Measurements from ENCODE around the gene ZER1.
"Not testable (repeated sequence)": the region's sequence is repeated elsewhere in the genome, so short reads cannot be mapped to it uniquely, and the experiment has no call there.

The ZER1 gene

DNA sequence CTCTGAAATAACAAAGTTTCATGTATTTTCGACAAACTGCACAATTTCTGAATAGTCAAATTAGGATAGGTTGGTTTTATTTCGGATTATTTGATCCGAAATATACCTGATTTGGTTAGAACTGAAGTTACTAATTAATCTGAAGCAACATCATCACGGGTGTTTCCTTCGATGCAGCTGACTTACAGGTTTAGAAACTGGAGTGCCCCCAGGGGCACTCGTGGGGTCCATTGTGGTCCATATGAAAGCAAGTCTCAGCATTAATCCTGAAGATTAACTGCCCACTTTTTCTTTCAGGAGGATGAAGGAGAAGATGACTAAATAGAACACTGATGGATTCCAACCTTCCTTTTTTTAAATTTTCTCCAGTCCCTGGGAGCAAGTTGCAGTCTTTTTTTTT is 77.4 kb downstream of the ZER1 start:
- no peak overlapping the region for H3K27ac ChIP-seq
- TF ChIP-seq, protein P1, sequence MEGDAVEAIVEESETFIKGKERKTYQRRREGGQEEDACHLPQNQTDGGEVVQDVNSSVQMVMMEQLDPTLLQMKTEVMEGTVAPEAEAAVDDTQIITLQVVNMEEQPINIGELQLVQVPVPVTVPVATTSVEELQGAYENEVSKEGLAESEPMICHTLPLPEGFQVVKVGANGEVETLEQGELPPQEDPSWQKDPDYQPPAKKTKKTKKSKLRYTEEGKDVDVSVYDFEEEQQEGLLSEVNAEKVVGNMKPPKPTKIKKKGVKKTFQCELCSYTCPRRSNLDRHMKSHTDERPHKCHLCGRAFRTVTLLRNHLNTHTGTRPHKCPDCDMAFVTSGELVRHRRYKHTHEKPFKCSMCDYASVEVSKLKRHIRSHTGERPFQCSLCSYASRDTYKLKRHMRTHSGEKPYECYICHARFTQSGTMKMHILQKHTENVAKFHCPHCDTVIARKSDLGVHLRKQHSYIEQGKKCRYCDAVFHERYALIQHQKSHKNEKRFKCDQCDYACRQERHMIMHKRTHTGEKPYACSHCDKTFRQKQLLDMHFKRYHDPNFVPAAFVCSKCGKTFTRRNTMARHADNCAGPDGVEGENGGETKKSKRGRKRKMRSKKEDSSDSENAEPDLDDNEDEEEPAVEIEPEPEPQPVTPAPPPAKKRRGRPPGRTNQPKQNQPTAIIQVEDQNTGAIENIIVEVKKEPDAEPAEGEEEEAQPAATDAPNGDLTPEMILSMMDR (conservative IDR thresholded peaks at IDR 0.05) = no peak

DNA sequence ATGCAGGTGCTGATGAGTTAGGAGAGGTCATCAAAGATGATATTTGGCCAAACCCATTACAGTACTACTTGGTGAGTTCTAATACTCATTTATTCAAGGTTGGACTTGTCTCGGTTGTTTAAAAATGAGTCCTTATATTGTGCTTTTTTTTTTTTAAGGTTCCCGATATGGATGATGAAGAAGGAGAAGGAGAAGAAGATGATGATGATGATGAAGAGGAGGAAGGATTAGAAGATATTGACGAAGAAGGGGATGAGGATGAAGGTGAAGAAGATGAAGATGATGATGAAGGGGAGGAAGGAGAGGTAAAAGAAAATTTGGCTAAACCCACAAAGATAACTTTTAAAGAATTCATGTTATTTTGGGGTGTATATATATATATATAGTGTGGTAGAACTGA is 78.0 kb downstream of the ZER1 start:
- not testable (repeated sequence) for H3K27ac ChIP-seq

DNA sequence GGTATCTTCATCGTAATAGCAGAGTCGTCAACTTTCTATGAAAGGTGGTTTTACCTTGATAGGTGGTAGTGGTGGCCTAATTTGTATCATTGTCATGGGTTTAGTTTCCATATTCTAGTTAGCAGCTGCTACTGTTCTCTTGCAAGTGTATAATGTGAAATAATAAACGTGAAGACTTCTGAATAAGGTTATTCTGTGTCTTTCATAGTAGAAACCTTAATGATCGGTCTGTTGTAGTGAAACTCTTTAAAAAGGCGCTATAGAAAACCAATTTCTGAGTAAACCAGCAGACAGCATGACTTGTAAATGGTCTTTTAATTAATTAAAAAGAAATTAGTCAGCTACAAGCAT is 81.1 kb downstream of the ZER1 start:
- TF ChIP-seq, protein P1 (conservative IDR thresholded peaks at IDR 0.05) = no peak
- peak overlapping the region; percentile 97 for H3K27ac ChIP-seq

DNA sequence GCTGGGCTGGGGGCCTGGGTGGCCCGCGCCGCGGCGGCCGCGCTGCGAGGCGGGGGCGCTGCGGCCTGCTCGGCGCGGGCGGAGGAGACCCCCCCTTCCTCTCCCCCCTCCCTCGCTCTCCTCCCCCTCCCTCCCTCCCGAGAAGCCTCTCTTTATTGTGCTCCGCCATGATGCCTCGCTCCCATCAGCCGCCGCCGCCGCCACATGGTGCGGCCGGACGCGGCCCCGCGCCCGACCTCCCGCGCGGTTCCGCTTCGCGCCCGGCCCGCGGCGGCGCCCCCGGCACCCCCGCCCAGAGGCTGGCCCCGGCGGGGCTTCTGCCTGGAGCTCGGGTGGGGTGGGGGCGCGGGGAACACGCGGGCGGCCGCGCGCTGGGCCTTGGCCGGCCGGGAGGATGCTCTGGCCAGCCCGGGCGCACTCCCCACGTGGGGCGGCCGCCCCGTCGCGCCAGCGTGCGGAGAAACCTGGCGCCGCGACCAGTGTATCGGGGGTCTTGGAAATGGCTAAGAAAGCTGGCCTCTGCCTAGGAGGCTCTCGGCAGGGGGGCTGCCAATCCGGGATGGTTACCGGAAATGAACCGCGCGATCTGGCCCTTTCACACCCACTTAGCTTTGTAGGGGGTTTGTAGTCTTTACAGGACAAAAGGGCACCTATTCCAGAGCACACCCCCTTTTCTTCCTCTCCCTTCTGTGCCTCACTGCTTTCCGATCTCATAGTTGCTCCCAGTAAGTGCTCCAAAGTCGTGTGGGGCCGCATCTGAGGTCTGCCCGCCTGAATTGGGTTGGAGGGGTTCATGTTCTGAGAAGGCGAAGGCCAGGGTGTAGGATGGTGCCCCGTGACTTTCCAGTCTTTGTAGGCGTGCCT is 81.7 kb downstream of the ZER1 start:
- TF ChIP-seq, protein P1 (conservative IDR thresholded peaks at IDR 0.05) = no peak
- peak overlapping the region; percentile 97 for H3K27ac ChIP-seq

DNA sequence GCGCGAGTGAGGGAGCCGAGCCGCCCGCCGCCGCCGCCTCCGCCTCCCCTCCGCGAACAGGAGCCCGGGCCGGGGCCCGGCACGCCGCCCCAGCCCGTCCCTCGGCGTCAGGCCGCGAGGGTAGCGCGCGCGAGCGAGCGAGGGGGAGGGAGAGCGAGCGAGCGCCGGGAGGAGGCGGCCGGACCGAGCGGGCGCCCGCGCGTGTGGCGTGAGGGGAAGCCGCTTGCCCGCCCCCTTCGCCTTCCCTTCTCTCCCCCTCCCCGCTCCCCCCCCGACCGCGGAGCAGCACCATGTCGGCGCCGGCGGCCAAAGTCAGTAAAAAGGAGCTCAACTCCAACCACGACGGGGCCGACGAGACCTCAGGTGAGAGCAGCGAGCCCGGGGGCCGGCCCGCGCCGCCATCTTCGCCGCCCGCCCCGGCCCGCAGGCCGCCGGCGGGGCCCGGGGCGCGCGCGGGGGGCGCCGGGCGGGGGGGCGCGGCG is 82.4 kb downstream of the ZER1 start:
- TF ChIP-seq, protein P1 (conservative IDR thresholded peaks at IDR 0.05) = no peak
- peak overlapping the region; percentile 97 for H3K27ac ChIP-seq

DNA sequence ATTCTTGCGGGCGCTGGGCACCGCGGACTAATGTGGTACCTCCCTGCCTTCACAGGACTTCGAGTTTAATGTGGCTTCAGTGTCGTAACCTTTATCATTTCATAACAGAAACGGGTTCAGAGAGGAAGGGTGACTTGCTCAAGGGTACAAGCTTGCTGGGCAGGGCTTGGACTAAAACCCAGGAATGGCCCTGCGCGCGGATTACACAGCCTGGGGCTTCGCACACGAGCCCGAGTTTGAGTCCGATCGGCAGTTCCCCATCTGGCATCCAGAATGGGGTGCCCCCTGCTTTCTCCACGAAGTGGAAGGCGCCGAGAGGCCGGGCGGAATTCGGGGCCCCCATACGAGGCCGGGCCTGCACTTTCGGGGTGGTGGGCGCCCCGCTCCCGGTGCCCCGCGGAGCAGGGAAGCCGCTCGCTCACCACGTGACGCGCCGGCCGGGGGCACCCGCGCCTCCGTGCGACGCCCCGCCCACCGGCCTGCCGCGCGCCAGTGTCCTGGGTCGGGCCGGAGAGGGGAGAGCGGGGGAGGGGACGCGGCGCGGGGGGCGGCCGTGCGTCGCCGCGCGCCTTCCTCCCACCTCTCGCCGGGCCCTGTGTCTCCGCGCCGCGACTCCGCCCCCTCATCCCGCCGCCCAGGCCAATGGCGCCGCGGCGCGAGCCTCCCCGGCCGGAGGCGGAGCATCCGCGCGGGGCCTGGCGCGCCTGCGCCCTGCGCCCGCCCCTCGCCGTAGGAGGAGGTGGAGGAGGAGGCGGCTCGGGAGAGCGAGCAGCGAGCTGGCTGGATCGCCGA is 83.0 kb downstream of the ZER1 start, which contains the start of gene SET:
Gene SET (plus strand): TSS at position 722 of the 792 bp plus-strand sequence. CDS start 361 bp downstream, outside the sequence.
- peak within 1 kb of the TSS; percentile 97 for H3K27ac ChIP-seq
- TF ChIP-seq, protein P1 (conservative IDR thresholded peaks at IDR 0.05) = no peak

DNA sequence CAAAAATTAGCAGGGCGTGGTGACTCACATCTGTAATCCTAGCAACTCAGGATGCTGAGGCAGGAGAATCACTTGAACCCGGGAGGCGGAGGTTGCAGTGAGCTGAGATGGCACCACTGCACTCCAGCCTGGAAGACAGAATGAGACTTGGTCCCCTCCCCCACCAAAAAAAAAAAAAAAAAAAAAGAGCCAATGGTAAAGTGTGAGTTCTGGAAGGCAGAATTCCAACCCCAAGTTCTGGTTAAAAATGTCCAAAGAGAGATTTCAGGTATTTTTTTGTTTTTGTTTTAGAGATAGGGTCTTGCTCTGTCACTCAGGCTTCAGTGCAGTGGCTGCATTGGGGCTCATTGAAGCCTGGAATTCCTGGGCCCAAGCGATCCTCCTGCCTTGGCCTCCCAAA is 84.3 kb downstream of the ZER1 start:
- TF ChIP-seq, protein P1 (conservative IDR thresholded peaks at IDR 0.05) = no peak
- peak overlapping the region; percentile 97 for H3K27ac ChIP-seq
